Epithelial cell of proximal tubule (primary cell): ENCODE results near the gene HOXA6. TPM values are rescaled to one million over a fixed set of nuclear protein-coding genes. Genes with fewer than 3 reads are reported as not detected.
A peak's percentile ranks its signal among the peaks of the same experiment; 100 is the strongest.

Experiments used
- DNase-seq: peaks from one replicate; pipeline ENCODE4 v3.0.0-alpha.2; 2011; ENCODE audit warnings: low read depth
- H3K4me3 ChIP-seq: 2 replicates; pipeline ENCODE4 v1.5.1; 2011; ENCODE audit warnings: low read depth, mild to moderate bottlenecking, low read length
- CTCF ChIP-seq: conservative IDR thresholded peaks from 2 replicates; pipeline ENCODE4 v1.5.1; 2012; ENCODE audit warnings: low read depth, mild to moderate bottlenecking, low read length
- total RNA-seq: library from RNA; depleted of rRNA; stranded (reverse); fragments of >200 nt; gene quantifications from 2 replicates; pipeline ENCODE4 v1.2.3, GENCODE V29; 2015

The HOXA6 gene
- total RNA-seq, 1 donor from 2014 or later, result 5.7 TPM

DNA sequence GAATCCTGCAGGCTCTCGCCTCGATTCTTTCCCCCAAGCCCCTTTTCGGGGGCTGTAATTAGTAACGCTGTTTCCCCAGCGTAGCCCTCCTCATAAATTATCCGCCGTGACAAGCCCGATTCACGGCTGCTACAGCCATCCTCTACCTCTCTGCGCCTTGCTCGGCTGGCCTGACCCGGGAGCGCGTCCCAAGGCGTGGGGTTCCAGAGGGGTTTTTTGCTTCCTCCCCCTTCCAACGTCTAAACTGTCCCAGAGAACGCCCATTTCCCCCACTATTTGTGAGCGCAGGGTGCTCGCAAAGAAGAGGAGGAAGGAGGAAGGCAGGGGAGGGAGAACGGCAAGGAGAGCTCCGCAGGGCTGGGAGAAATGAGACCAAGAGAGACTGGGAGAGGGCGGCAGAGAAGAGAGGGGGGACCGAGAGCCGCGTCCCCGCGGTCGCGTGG is 5.0 kb downstream of the HOXA6 start:
- no peak for TF ChIP-seq CTCF
- no peak for DNase-seq
- peak overlapping the region; percentile 75 for H3K4me3 ChIP-seq

- H3K4me3 ChIP-seq, result peak overlapping the region; percentile 75
- peak; percentile 43 for TF ChIP-seq CTCF
- no peak for DNase-seq
Observed at GRCh38 chr7:27141923-27142579, 5.5 kb downstream of the HOXA6 start.

DNA sequence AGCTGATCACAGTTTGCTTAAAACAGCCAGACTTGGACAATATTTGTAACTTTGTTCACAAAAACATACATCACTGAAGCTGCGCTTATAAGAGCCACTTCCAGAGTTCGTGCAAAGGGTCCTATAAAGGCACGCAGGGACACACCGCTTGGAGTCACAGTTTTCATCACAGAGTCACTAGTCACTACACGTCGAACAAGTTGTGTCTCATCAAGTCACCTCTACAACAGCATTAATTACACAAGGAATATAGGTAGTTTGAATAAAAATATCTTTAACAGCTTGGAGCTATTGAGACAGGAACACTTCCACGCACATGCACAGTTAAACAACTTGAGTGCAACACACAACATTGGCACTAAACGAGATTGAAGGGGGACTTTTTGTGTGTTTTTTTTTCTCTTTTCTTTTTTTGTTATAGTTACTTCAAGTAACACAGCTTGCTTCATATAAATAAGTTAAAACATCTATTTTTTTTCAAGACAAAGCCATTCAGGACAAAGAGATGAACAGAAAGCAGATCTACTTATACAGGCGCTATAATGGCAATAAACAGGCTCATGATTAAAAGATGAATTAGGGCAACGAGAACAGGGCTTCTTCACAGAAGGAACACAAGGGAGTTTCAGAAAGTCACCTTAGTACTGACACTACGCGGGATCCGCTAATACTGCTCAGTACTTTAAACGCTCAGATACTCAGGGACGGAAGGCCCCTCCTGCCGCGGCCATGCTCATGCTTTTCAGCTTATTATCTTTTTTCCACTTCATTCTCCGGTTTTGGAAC is 6.2 kb downstream of the HOXA6 start:
- peak overlapping the region; percentile 75 for H3K4me3 ChIP-seq
- no peak for DNase-seq
- TF ChIP-seq CTCF, result no peak

DNA sequence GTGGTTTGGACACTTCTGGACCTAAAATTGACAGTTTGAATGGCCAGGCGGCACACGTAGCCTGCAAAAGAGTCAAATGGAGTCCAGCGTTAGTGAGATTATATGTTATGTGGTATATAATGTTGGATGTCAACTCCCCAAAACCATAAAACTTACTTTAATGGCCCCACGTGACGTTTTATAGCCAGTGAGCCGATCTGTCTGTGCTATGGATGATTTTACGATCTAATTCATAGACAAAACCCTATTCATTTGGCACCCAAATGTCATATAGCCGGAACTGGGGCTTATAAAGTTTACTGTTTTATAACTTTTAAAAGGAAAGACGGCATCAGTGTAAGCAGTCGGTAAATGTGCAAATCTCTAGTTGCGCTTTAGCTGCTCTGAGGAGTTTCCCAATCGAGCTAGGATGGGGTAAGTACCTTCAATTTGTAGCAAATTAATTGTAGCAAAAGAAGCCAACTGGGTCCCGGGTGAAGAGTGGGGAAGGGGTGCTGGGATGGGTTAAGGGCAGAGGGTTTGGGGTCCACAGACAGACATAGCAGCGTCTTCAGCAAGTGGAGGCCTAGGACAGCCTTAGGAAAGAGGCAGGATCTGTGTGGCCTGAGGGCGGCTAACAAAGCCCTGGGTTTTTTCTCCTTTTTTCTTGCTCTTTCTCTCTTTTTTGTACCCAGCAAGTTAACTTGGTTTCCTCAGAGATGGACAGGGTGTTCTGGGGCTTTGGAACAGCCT is 7.3 kb downstream of the HOXA6 start:
- peak overlapping the region; percentile 75 for H3K4me3 ChIP-seq
- TF ChIP-seq CTCF, result no peak
- no peak for DNase-seq

DNA sequence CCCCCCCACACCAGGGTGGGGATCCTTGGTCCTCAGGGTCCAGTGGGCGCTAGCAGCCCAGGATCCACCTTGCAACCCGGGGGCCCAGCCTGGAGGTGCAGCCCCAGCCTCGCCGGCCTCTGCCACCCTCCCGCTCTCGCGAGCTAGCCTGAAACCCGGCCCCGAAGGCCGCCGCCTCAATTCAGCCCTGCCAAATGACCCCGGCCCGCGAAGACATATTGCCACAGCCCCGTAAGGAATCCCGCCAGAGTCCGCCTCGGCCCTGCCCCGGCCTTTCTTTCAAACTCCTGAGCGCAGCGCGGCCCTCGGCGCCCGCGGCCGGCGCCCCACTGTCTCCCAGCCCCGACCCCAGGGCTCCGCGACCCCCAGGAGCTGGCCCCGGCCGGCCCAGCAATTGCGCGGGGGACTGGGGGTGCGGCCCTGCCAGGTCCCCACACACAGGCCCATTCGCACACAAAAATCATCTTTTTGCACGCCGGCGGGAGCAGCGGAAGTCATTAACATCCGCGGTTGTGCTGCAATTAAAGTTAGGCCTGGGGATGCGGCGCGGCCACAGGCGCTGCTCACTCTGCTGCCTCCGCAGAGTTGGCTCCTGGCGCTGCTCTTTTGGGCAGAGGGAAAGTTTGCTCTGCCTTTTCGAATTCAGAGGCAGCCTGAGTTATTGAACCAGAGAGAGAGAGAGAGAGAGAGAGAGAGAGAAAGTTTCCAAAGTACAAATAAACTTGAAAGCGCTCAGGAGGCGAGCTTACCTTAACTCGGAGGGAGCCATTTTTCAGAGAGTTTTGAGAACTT is 8.0 kb downstream of the HOXA6 start:
- DNase-seq, result no peak

More for the DNA sequence above, 8.0 kb downstream of the HOXA6 start:
- no peak for TF ChIP-seq CTCF
- H3K4me3 ChIP-seq, result peak overlapping the region; percentile 75
